ENCODE results near the gene NIP7. TPM values are rescaled to one million over a fixed set of nuclear protein-coding genes. Genes with fewer than 3 reads are reported as not detected.
"Not testable (repeated sequence)": the region's sequence is repeated elsewhere in the genome, so short reads cannot be mapped to it uniquely, and the experiment has no call there.

Gene NIP7
- 10 to 100 TPM; 16.4 to 22.3 TPM for polyA plus RNA-seq

DNA sequence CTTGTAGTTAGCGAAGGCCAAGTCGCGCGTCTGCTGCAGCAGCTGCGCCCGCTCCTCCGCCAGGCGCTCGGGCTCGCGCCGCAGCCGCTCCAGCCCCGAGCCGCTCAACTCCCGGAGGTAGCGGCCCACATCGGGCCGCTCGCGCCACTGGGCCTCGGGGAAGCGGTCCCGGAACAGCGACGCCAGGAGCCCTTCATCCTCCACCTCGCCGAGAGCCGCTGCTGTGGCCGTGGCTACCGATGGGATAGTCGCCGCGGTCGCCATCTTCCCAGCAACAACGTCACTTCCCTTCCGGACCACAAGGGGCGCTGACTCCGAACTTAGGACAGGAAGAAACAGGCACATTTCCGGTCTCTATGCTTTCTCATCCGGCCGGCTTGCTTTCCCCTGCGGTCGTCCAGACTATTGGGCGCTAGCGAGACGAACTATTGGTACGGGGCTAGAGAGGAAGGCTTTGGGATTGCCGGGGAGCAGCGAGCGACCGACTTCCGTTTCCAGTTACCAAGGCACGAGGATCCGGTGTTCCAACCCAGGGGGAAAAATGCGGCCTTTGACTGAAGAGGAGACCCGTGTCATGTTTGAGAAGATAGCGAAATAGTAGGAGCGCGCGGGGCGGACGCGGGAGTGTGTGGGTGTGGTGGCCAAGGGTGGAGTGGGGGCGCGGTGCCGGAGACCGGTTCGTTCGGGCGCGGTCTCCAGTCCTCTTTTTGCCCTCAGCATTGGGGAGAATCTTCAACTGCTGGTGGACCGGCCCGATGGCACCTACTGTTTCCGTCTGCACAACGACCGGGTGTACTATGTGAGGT, at the start of gene NIP7, which contains the start of gene COG8:
Gene NIP7, plus strand, starts transcription at position 484 of the 806 bp plus-strand sequence. Its CDS starts 58 bp downstream, at position 542.
Gene COG8, minus strand, starts transcription at position 276 of the 806 bp plus-strand sequence. Its CDS starts 12 bp downstream, at position 264.
- Histone ChIP-seq H3K4me1 (ENCODE audit: control insufficient read depth in 2 of 2, insufficient read depth in 2 of 2, low read length in 1 of 2) (peaks cover 4 to 7% of the 10 kb centered on the region in 2 donors), H3K27me3 (ENCODE audit: control insufficient read depth in 1 of 2, insufficient read depth in 2 of 2, low read length in 2 of 2) (no peaks in the 10 kb centered on the region), H3K9me3 (ENCODE audit: control insufficient read depth in 2 of 2, insufficient read depth in 1 of 2, low read depth in 1 of 2, low read length in 1 of 2) (no peaks in the 10 kb centered on the region), H3K36me3 (ENCODE audit: control insufficient read depth in 2 of 2, insufficient read depth in 2 of 2, low read length in 1 of 2) (peaks cover 0 to 14% of the 10 kb centered on the region in 2 donors), H3K27ac (ENCODE audit: low read depth in 2 of 2, low read length in 1 of 2) (peak within 1 kb of the TSS; percentile 83 to 98), H3K4me3 (ENCODE audit: low read depth in 1 of 2, low read length in 2 of 2) (peak within 1 kb of the TSS; percentile 59 to 94)
- WGBS, 2 donors = 0% methylated on average over 68 to 77 of the region's 77 CpGs

DNA sequence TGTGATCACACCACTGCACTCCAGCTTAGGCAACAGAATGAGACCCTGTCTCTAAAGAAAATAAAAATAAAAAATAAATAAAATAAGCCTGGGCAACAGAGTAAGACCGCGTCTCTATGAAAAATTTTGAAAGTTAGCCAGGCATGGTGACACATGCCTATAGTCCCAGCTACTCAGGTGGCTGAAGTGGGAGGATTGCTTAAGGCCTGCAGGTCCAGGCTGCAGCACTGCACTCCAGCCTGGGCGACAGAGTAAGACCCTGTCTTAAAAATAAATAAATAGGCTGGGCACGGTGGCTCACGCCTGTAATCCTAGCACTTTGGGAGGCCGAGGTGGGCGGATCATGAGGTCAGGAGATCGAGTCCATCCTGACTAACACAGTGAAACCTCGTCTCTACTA, 47.9 kb upstream of the NIP7 start:
- not testable (repeated sequence) for H3K27me3 ChIP-seq (ENCODE audit: control insufficient read depth in 1 of 2, insufficient read depth in 2 of 2, low read length in 2 of 2); H3K9me3 ChIP-seq (ENCODE audit: control insufficient read depth in 2 of 2, insufficient read depth in 1 of 2, low read depth in 1 of 2, low read length in 1 of 2); H3K4me3 ChIP-seq (ENCODE audit: low read depth in 1 of 2, low read length in 2 of 2); H3K4me1 ChIP-seq (ENCODE audit: control insufficient read depth in 2 of 2, insufficient read depth in 2 of 2, low read length in 1 of 2); H3K27ac ChIP-seq (ENCODE audit: low read depth in 2 of 2, low read length in 1 of 2); H3K36me3 ChIP-seq (ENCODE audit: control insufficient read depth in 2 of 2, insufficient read depth in 2 of 2, low read length in 1 of 2)
- WGBS, 2 donors = 89 to 90% methylated on average over 9 of the region's 9 CpGs

DNA sequence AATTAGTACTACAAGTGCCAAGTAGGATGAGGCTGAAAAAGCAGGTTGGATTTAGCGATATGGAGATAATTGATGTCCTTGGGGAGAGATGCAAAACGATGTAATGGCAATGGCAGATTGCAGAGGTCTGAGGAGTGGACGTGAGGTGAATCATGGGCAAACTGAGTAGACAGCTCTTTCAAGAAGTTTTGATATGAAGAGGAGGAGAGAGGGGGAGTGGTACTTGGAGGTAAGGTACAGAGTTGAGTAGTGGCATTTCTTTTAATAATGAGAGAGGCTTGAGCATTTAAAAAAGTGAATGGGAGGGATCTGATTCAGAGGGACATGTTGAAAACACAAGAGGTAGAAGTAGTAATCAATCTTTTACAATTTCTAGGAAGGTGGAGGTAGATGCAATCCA, 46.2 kb upstream of the NIP7 start:
- Histone ChIP-seq H3K27me3 (ENCODE audit: control insufficient read depth in 1 of 2, insufficient read depth in 2 of 2, low read length in 2 of 2) (no peaks in the 10 kb centered on the region), H3K9me3 (ENCODE audit: control insufficient read depth in 2 of 2, insufficient read depth in 1 of 2, low read depth in 1 of 2, low read length in 1 of 2) (no peaks in the 10 kb centered on the region), H3K27ac (ENCODE audit: low read depth in 2 of 2, low read length in 1 of 2) (no peak overlapping the region), H3K36me3 (ENCODE audit: control insufficient read depth in 2 of 2, insufficient read depth in 2 of 2, low read length in 1 of 2) (no peaks in the 10 kb centered on the region), H3K4me1 (ENCODE audit: control insufficient read depth in 2 of 2, insufficient read depth in 2 of 2, low read length in 1 of 2) (no peaks in the 10 kb centered on the region), H3K4me3 (ENCODE audit: low read depth in 1 of 2, low read length in 2 of 2) (no peak overlapping the region)
- WGBS, 2 donors = 59 to 65% methylated on average over 3 of the region's 3 CpGs

DNA sequence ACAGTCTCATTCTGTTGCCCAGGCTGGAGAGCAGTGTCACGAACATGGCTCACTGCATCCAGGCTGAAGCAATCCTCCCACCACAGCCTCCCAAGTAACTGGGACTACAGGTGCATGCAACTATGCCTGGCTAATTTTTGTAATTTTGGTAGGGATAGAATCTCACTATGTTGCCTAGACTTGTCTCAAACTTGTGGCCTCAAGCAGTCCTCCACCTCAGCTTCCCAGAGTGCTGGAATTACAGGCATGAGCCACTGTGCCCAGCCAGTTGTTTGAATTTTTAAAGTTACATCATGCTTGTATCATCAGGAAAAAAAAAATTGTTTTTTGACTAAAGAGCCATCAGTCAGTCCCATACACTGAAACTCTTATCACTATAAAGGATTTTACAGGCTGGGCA, 45.5 kb upstream of the NIP7 start:
- no peak overlapping the region for H3K27ac ChIP-seq (ENCODE audit: low read depth in 2 of 2, low read length in 1 of 2)
- H3K4me3 ChIP-seq (ENCODE audit: low read depth in 1 of 2, low read length in 2 of 2) = no peak overlapping the region
- no peaks in the 10 kb centered on the region for H3K4me1 ChIP-seq (ENCODE audit: control insufficient read depth in 2 of 2, insufficient read depth in 2 of 2, low read length in 1 of 2)
- 65 to 94% methylated on average over 1 of the region's 1 CpG for WGBS, 2 donors
- H3K36me3 ChIP-seq (ENCODE audit: control insufficient read depth in 2 of 2, insufficient read depth in 2 of 2, low read length in 1 of 2) = no peaks in the 10 kb centered on the region
- no peaks in the 10 kb centered on the region for H3K9me3 ChIP-seq (ENCODE audit: control insufficient read depth in 2 of 2, insufficient read depth in 1 of 2, low read depth in 1 of 2, low read length in 1 of 2)
- H3K27me3 ChIP-seq (ENCODE audit: control insufficient read depth in 1 of 2, insufficient read depth in 2 of 2, low read length in 2 of 2) = no peaks in the 10 kb centered on the region

DNA sequence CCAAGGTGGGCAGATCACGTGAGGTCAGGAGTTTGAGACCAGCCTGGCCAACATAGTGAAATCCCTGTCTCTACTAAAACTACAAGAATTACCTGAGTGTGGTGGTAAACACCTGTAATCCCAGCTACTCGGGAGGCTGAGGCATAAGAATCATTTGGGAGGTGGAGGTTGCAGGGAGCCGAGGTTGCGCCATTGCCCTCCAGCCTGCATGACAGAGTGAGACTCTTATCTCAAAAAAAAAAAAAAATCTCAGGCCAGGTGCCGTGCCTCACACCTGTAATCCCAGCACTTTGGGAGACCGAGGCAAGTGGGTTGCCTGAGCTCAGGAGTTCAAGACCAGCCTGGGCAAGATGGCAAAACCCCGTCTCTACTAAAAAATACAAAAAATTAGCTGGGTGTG, 42.8 kb upstream of the NIP7 start:
- not testable (repeated sequence) for H3K4me3 ChIP-seq (ENCODE audit: low read depth in 1 of 2, low read length in 2 of 2); H3K27me3 ChIP-seq (ENCODE audit: control insufficient read depth in 1 of 2, insufficient read depth in 2 of 2, low read length in 2 of 2); H3K4me1 ChIP-seq (ENCODE audit: control insufficient read depth in 2 of 2, insufficient read depth in 2 of 2, low read length in 1 of 2); H3K27ac ChIP-seq (ENCODE audit: low read depth in 2 of 2, low read length in 1 of 2); H3K9me3 ChIP-seq (ENCODE audit: control insufficient read depth in 2 of 2, insufficient read depth in 1 of 2, low read depth in 1 of 2, low read length in 1 of 2); H3K36me3 ChIP-seq (ENCODE audit: control insufficient read depth in 2 of 2, insufficient read depth in 2 of 2, low read length in 1 of 2)
- WGBS, 2 donors = 96 to 97% methylated on average over 7 of the region's 7 CpGs

DNA sequence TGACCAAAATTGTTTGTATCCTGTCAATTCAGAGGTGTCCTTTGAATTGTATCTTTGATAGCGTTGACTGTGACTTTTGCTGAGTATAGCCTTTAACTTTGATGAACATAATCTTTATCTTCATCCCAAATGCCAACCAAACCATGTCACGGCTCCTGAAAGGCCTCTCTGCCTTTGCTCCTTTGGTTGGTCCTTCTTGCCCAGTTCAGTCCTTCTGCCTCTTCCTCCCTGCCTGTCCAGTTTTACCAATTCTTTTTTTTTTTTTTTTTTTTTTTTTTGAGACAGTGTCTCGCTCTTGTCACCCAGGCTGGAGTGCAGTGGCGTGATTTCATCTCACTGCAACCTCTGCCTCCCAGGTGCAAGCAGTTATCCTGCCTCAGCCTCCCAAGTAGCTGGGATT, 41.3 kb upstream of the NIP7 start:
- Histone ChIP-seq H3K9me3 (ENCODE audit: control insufficient read depth in 2 of 2, insufficient read depth in 1 of 2, low read depth in 1 of 2, low read length in 1 of 2) (no peaks in the 10 kb centered on the region), H3K27ac (ENCODE audit: low read depth in 2 of 2, low read length in 1 of 2) (no peak overlapping the region), H3K4me3 (ENCODE audit: low read depth in 1 of 2, low read length in 2 of 2) (no peak overlapping the region), H3K36me3 (ENCODE audit: control insufficient read depth in 2 of 2, insufficient read depth in 2 of 2, low read length in 1 of 2) (peaks cover 2 to 3% of the 10 kb centered on the region in 2 donors), H3K27me3 (ENCODE audit: control insufficient read depth in 1 of 2, insufficient read depth in 2 of 2, low read length in 2 of 2) (no peaks in the 10 kb centered on the region), H3K4me1 (ENCODE audit: control insufficient read depth in 2 of 2, insufficient read depth in 2 of 2, low read length in 1 of 2) (no peaks in the 10 kb centered on the region)
- 94 to 97% methylated on average over 4 of the region's 4 CpGs for WGBS, 2 donors

DNA sequence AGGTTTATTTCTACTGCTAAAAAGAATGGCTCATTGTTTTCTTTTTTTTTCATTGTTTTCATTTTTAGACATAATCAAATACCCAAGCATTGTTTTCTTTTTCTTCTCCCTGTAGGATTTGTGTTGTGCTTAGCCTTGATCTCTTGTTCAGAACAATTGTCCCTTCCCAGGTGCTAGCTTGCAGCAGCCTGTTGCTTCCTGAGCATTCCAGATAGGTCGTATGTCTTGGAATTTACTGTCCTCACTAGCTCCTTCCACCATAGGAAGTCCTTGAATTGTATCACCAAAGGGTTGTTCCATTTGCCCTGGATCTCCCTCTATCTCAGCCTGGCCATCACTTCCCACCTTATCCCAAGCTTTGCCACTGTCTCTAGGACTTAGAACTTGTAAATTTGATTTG, 38.4 kb upstream of the NIP7 start:
- 57 to 76% methylated on average over 1 of the region's 1 CpG for WGBS, 2 donors
- Histone ChIP-seq H3K4me3 (ENCODE audit: low read depth in 1 of 2, low read length in 2 of 2) (no peak overlapping the region), H3K27ac (ENCODE audit: low read depth in 2 of 2, low read length in 1 of 2) (no peak overlapping the region), H3K27me3 (ENCODE audit: control insufficient read depth in 1 of 2, insufficient read depth in 2 of 2, low read length in 2 of 2) (no peaks in the 10 kb centered on the region), H3K4me1 (ENCODE audit: control insufficient read depth in 2 of 2, insufficient read depth in 2 of 2, low read length in 1 of 2) (no peaks in the 10 kb centered on the region), H3K9me3 (ENCODE audit: control insufficient read depth in 2 of 2, insufficient read depth in 1 of 2, low read depth in 1 of 2, low read length in 1 of 2) (no peaks in the 10 kb centered on the region), H3K36me3 (ENCODE audit: control insufficient read depth in 2 of 2, insufficient read depth in 2 of 2, low read length in 1 of 2) (peaks cover 2 to 3% of the 10 kb centered on the region in 2 donors)

DNA sequence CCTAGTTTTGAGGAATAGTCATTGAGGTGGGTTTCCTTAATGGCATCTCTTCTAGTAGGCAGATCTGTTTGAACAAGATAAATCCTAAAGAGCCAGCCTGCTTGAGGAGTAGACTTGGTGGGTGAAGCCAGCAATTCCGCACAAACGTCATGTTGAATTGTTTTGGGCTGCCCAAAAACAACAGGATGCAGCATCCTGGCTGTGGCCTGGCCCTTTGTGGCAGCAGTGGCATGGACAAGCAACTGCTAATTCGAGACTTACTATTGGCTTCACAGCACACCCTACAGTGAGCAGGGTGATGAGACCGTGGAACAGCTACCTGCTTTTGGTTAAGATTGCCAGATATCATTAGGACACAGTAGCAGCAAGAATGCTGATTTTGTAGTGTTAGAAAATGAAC, 37.7 kb upstream of the NIP7 start:
- no peak overlapping the region for H3K4me3 ChIP-seq (ENCODE audit: low read depth in 1 of 2, low read length in 2 of 2)
- no peaks in the 10 kb centered on the region for H3K4me1 ChIP-seq (ENCODE audit: control insufficient read depth in 2 of 2, insufficient read depth in 2 of 2, low read length in 1 of 2)
- H3K27me3 ChIP-seq (ENCODE audit: control insufficient read depth in 1 of 2, insufficient read depth in 2 of 2, low read length in 2 of 2) = no peaks in the 10 kb centered on the region
- H3K27ac ChIP-seq (ENCODE audit: low read depth in 2 of 2, low read length in 1 of 2) = no peak overlapping the region
- peaks cover 2 to 3% of the 10 kb centered on the region in 2 donors for H3K36me3 ChIP-seq (ENCODE audit: control insufficient read depth in 2 of 2, insufficient read depth in 2 of 2, low read length in 1 of 2)
- H3K9me3 ChIP-seq (ENCODE audit: control insufficient read depth in 2 of 2, insufficient read depth in 1 of 2, low read depth in 1 of 2, low read length in 1 of 2) = no peaks in the 10 kb centered on the region
- WGBS, 2 donors = 88 to 89% methylated on average over 4 of the region's 4 CpGs

DNA sequence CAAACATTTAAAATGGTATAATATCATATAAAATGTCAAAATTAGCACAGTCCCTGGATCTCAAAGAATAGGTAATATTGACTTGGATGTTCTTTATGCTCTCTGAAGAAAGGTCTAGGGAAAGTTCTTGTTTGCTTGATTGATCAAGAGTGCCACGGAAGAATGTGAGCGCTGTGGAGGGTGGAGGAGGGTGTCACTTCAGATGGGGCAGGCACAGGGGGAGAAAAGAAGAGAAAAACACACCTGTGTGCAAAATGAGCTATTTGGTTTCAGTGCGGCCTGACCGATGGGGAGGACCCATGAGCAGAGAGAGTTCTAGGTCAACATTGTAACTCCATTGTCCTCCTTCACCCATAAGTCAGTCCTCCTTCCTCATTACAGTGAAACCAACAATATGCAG, 37.3 kb upstream of the NIP7 start:
- Histone ChIP-seq H3K36me3 (ENCODE audit: control insufficient read depth in 2 of 2, insufficient read depth in 2 of 2, low read length in 1 of 2) (peaks cover 2 to 3% of the 10 kb centered on the region in 2 donors), H3K27me3 (ENCODE audit: control insufficient read depth in 1 of 2, insufficient read depth in 2 of 2, low read length in 2 of 2) (no peaks in the 10 kb centered on the region), H3K4me3 (ENCODE audit: low read depth in 1 of 2, low read length in 2 of 2) (no peak overlapping the region), H3K9me3 (ENCODE audit: control insufficient read depth in 2 of 2, insufficient read depth in 1 of 2, low read depth in 1 of 2, low read length in 1 of 2) (no peaks in the 10 kb centered on the region), H3K4me1 (ENCODE audit: control insufficient read depth in 2 of 2, insufficient read depth in 2 of 2, low read length in 1 of 2) (no peaks in the 10 kb centered on the region), H3K27ac (ENCODE audit: low read depth in 2 of 2, low read length in 1 of 2) (no peak overlapping the region)
- 91 to 92% methylated on average over 4 of the region's 4 CpGs for WGBS, 2 donors

DNA sequence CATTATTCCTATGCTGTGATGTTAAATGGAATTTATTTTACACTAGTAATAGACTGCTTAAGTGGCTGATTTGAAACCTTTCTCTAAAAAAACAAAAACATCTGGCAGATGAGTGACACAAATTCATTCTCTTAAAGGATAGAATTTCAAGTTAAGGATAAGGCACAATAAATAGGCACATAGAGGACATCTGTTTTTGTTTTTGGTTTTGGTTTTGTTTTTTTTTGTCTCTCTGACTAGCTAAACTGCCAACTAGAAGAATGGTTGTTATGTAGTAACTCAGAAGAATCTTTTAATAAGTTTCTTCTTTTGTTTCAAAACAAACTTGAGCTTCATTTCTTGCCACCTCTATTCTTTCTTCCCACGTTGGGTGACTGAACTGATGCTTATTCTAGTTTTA, 33.5 kb upstream of the NIP7 start:
- Histone ChIP-seq H3K4me1 (ENCODE audit: control insufficient read depth in 2 of 2, insufficient read depth in 2 of 2, low read length in 1 of 2) (peaks cover 0 to 3% of the 10 kb centered on the region in 2 donors), H3K27me3 (ENCODE audit: control insufficient read depth in 1 of 2, insufficient read depth in 2 of 2, low read length in 2 of 2) (no peaks in the 10 kb centered on the region), H3K4me3 (ENCODE audit: low read depth in 1 of 2, low read length in 2 of 2) (no peak overlapping the region), H3K27ac (ENCODE audit: low read depth in 2 of 2, low read length in 1 of 2) (no peak overlapping the region), H3K9me3 (ENCODE audit: control insufficient read depth in 2 of 2, insufficient read depth in 1 of 2, low read depth in 1 of 2, low read length in 1 of 2) (no peaks in the 10 kb centered on the region), H3K36me3 (ENCODE audit: control insufficient read depth in 2 of 2, insufficient read depth in 2 of 2, low read length in 1 of 2) (peaks cover 2 to 3% of the 10 kb centered on the region in 2 donors)
- WGBS, 2 donors = 81% methylated on average over 1 of the region's 1 CpG

Measured in esophagus (tissue), 2 donors.